ENCODE results near the gene PRKG1. TPM values are rescaled to one million over a fixed set of nuclear protein-coding genes. Genes with fewer than 3 reads are reported as not detected.

PRKG1 gene
- total RNA-seq, 1 experiment from 2014 or later = 10.4 TPM

DNA sequence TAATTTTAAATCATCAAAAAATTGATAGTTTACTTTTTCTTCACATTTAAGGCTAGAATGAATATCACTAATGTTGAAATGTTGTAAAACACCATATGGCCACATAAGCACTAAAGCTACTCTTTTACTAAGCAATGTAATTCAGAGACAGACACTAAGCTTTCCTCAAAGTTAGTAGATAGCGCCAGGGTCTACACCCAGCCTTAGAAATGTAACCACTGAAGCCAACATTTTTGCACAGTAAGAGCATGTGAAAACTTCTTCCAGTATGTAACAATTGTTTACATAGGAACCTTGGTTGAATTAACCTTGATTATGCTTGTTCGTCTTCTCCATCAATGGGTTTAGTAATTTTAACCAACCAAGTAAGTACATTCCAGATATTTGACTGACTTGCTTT lies 28.4 kb upstream of the PRKG1 start:
- no peaks in the 10 kb centered on the region for H3K9me3 ChIP-seq (ENCODE audit: control insufficient read depth, low read depth, low read length)
- H2BK20ac ChIP-seq (ENCODE audit: low read depth, low read length, poor library complexity, severe bottlenecking) = no peak overlapping the region
- H3K9ac ChIP-seq (ENCODE audit: extremely low read depth, insufficient read length, low read length) = no peak overlapping the region
- H3K18ac ChIP-seq (ENCODE audit: insufficient read length, low read depth, low read length) = no peak overlapping the region
- H2BK5ac ChIP-seq (ENCODE audit: insufficient read length, low read length) = no peak overlapping the region
- H3K4me1 Mint-ChIP-seq = 0 out of 4 replicates have a peak, but pooled peaks cover 0 to 3% of the 10 kb centered on the region in 2 experiments
- H4K5ac ChIP-seq (ENCODE audit: insufficient read length, low read depth, low read length) = no peak overlapping the region
- no peak overlapping the region for H2BK15ac ChIP-seq (ENCODE audit: low read depth, low read length)
- H4K91ac ChIP-seq (ENCODE audit: insufficient read length, low read depth, low read length) = no peak overlapping the region
- H3K27ac Mint-ChIP-seq = no peak overlapping the region
- no peak overlapping the region for H2AK5ac ChIP-seq (ENCODE audit: insufficient read length, low read length)
- no peak for DNase-seq
- no peak overlapping the region for H3K4ac ChIP-seq (ENCODE audit: low read depth, low read length)
- no peak overlapping the region for H3K23ac ChIP-seq (ENCODE audit: insufficient read length, low read depth, low read length)
- no peak overlapping the region for H3K56ac ChIP-seq (ENCODE audit: insufficient read length, low read depth, low read length)
- no peak overlapping the region for H3K4me2 ChIP-seq (ENCODE audit: insufficient read depth, insufficient read length, low read length)
- H3K4me3 Mint-ChIP-seq = no peak overlapping the region
- H4K20me1 ChIP-seq (ENCODE audit: control insufficient read depth, insufficient read depth, insufficient read length) = no peaks in the 10 kb centered on the region
- peaks cover 2% of the 10 kb centered on the region; the same call in 1 of the 2 replicates for H3K27me3 Mint-ChIP-seq (ENCODE audit: low read depth)
- no peak overlapping the region for H4K8ac ChIP-seq (replicated peaks; ENCODE audit: insufficient read length, low read depth, low read length)
- no peak overlapping the region for H2BK120ac ChIP-seq (ENCODE audit: low read depth, low read length, poor library complexity, severe bottlenecking)
- no peaks in the 10 kb centered on the region for H3K9me3 Mint-ChIP-seq
- H3K36me3 Mint-ChIP-seq (ENCODE audit: insufficient read depth in 1 of 3, low read depth in 3 of 3) = no peaks in the 10 kb centered on the region
- no peak overlapping the region for H3T11ph ChIP-seq (ENCODE audit: low read length)
- no peaks in the 10 kb centered on the region for H3K23me2 ChIP-seq (ENCODE audit: insufficient read length, low read depth, low read length, poor library complexity, severe bottlenecking)
- H3K79me2 ChIP-seq (ENCODE audit: insufficient read depth, low read length) = no peaks in the 10 kb centered on the region
- TF ChIP-seq, protein P1, sequence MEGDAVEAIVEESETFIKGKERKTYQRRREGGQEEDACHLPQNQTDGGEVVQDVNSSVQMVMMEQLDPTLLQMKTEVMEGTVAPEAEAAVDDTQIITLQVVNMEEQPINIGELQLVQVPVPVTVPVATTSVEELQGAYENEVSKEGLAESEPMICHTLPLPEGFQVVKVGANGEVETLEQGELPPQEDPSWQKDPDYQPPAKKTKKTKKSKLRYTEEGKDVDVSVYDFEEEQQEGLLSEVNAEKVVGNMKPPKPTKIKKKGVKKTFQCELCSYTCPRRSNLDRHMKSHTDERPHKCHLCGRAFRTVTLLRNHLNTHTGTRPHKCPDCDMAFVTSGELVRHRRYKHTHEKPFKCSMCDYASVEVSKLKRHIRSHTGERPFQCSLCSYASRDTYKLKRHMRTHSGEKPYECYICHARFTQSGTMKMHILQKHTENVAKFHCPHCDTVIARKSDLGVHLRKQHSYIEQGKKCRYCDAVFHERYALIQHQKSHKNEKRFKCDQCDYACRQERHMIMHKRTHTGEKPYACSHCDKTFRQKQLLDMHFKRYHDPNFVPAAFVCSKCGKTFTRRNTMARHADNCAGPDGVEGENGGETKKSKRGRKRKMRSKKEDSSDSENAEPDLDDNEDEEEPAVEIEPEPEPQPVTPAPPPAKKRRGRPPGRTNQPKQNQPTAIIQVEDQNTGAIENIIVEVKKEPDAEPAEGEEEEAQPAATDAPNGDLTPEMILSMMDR (conservative IDR thresholded peaks at IDR 0.05) = no peak
- no peaks in the 10 kb centered on the region for H3K79me1 ChIP-seq (ENCODE audit: insufficient read depth, low read depth, low read length, poor library complexity, severe bottlenecking)
- H2AFZ ChIP-seq (ENCODE audit: low read length) = no peak overlapping the region
- no peak overlapping the region for H2BK12ac ChIP-seq (ENCODE audit: insufficient read length, low read depth, low read length)
- H3K14ac ChIP-seq (ENCODE audit: insufficient read depth, low read length) = no peak overlapping the region
- H3K27ac ChIP-seq (ENCODE audit: insufficient read length, low read depth, low read length) = no peak overlapping the region
- H3K27me3 ChIP-seq (ENCODE audit: insufficient read depth, low read length) = no peaks in the 10 kb centered on the region
- WGBS (ENCODE audit: extremely low coverage, insufficient read length, low lambda C conversion rate) = no CpG with 5 or more reads among the region's 2 CpGs
- H3K4me1 ChIP-seq (ENCODE audit: insufficient read depth, low read length) = no peaks in the 10 kb centered on the region

Measured in H9 (cell line).